Adrenal gland (tissue), 12 donors: ENCODE measurements around the gene UBAC2. TPM values are rescaled to one million over a fixed set of nuclear protein-coding genes. Genes with fewer than 3 reads are reported as not detected.

Source experiments
- DNase-seq, 7 donors: peaks; one replicate each; pipeline ENCODE4 v3.0.0-alpha.2; 2019 to 2020
- H3K27ac ChIP-seq, 5 donors: fragments of 200-600 bp; sonication (generic) in 4 of 5; 1 replicate in 3 of 5; 2 replicates in 2 of 5; pipeline versions ENCODE4 v1.5.1 to v1.8.0; 2016 to 2020; ENCODE audit warnings: mild to moderate bottlenecking in 1 of 5
- H3K27me3 ChIP-seq: fragments of 200-600 bp; 2 replicates; pipeline ENCODE4 v1.8.0; 2021
- H3K36me3 ChIP-seq, 2 donors: fragments of 200-600 bp; replicated peaks in 1 of 2; 1 replicate in 1 of 2; 2 replicates in 1 of 2; pipeline versions ENCODE4 v1.5.1 to v1.8.0; 2018 to 2022
- H3K4me1 ChIP-seq, 2 donors: fragments of 200-600 bp; replicated peaks in 1 of 2; 1 replicate in 1 of 2; 2 replicates in 1 of 2; pipeline versions ENCODE4 v1.5.1 to v1.8.0; 2018 to 2021
- H3K4me3 ChIP-seq, 4 donors: fragments of 200-600 bp; sonication (generic) in 3 of 4; one replicate each; pipeline ENCODE4 v1.5.1; 2016 to 2018
- H3K9me3 ChIP-seq, 3 donors: fragments of 200-600 bp; sonication (generic) in 1 of 3; replicated peaks in 1 of 3; 1 replicate in 2 of 3; 2 replicates in 1 of 3; pipeline versions ENCODE4 v1.5.1 to v1.8.0; 2016 to 2021
- POLR2A ChIP-seq, 2 donors: fragments of 450-650 bp; IDR thresholded peaks; one replicate each; pipeline ENCODE4 v1.6.1; 2017; ENCODE audit warnings: antibody characterized with exemption in 2 of 2, mild to moderate bottlenecking in 2 of 2, moderate library complexity in 1 of 2
- whole genome bisulfite sequencing, 4 donors: extraction: QIAGEN DNeasy Blood & Tissue Kit in 2 of 4; methylation state at CpG; one replicate each; pipeline versions ENCODE4 v1.1.5 to v1.1.7; 2013 to 2017; 5-methylcytosine and 5-hydroxymethylcytosine counted together
- intact Hi-C, 2 donors: fragments of 100-400 bp; cut with DNase I; formaldehyde crosslinking; loops; one replicate each; pipeline versions ENCODE4 v1.14.1 to v1.15.0; 2022 to 2023
- polyA plus RNA-seq, 3 donors: library from polyadenylated mRNA; stranded (reverse); fragments of 200-250 nt in 2 of 3; fragments of 350-450 nt in 1 of 3; fragmentation: Illumina TruSeq in 1 of 3; extraction: RNeasy Lipid Tissue Mini Kit (QIAGEN cat#74804) in 1 of 3; gene quantifications; one replicate each; pipeline ENCODE4 v1.2.3, GENCODE V29; 2013 to 2014
- total RNA-seq, 9 donors: library from RNA; depleted of rRNA in 4 of 9; stranded (reverse); fragments of >200 nt in 4 of 9; fragments of 120-200 nt in 1 of 9; fragmentation: NEBNext Ultra II Directional in 1 of 9; extraction: Animal tissue kit (Norgen Biotek cat#: 25700) in 1 of 9; gene quantifications; one replicate each; pipeline versions ENCODE4 v1.1.0 to v1.2.4, GENCODE V29; 2013 to 2023
- TF ChIP-seq, protein P1 (sequence below), 6 experiments: fragments of 450-650 bp in 4 of 6; fragments of 200-600 bp in 2 of 6; sonication (generic) in 1 of 6; IDR thresholded peaks; 1 replicate in 5 of 6; 2 replicates in 1 of 6; pipeline versions ENCODE4 v1.5.1 to v1.8.0; 2016 to 2021; ENCODE audit warnings: antibody characterized with exemption in 6 of 6, mild to moderate bottlenecking in 2 of 6, moderate library complexity in 1 of 6
- donor health status: healthy with polysubstance abuse.
- donor health status: Bipolar disorder and iron deficiency.
- donor health status: DM: yes; HTN: yes; CAD: no.
- donor health status: DM: no; HTN: no; CAD: no.
- donor health status: DM: no; HTN: no; CAD: no.
- donor health status: DM: yes; HTN: yes; CAD: no.

Gene UBAC2
- total and polyA plus RNA-seq, 12 donors = 46.3 to 67.8 (median 53.5) TPM

DNA sequence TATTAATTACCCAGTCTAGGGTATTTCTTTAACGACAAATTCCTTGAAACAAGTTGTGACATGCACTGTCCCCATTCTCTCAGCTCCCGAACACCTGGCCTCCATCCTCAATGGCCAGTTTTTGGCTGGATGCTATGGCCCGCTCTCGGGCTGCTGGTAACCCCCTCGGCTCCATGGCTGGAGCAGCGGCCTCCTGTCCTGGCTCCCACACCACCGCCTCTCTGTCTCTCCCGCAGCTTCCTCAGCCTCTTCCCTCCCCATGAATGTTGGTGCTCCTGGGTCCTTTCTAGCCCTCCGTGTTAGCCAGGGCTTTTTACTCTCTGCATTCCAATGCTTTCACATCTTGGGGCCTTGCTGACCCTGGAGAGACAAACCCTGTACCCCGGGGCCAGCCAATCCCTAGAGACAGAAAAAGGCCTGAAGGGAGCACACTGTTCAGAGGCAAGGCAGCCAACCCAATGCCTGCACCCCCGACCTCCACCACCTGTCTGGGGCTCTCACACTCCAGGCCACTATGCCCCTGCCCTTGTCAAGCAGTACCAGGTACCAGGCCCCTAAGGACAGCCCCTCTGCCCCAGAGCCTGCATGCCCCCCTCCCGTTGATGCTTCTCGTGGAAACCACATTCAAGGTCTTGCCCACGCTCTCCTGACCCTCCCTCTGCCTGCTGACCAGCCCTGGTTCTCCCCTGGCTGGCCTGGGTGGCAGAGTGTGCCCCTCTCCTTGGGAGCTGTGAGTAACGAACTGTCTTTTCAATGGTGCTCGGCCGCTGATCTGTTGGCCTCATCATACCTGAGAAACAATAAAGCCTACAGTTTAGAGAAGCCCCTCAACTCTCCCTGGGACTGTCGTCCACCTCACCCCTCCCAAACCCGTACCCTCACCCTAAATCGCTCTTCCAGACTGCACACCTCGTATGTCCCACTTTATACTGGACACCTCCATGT is 193.4 kb downstream of the UBAC2 start:
- TF ChIP-seq, protein P1, sequence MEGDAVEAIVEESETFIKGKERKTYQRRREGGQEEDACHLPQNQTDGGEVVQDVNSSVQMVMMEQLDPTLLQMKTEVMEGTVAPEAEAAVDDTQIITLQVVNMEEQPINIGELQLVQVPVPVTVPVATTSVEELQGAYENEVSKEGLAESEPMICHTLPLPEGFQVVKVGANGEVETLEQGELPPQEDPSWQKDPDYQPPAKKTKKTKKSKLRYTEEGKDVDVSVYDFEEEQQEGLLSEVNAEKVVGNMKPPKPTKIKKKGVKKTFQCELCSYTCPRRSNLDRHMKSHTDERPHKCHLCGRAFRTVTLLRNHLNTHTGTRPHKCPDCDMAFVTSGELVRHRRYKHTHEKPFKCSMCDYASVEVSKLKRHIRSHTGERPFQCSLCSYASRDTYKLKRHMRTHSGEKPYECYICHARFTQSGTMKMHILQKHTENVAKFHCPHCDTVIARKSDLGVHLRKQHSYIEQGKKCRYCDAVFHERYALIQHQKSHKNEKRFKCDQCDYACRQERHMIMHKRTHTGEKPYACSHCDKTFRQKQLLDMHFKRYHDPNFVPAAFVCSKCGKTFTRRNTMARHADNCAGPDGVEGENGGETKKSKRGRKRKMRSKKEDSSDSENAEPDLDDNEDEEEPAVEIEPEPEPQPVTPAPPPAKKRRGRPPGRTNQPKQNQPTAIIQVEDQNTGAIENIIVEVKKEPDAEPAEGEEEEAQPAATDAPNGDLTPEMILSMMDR (IDR thresholded peaks at IDR 0.05) = no peak
- no peak for TF ChIP-seq POLR2A (IDR thresholded peaks at IDR 0.05)
- Histone ChIP-seq H3K4me3 (no peak overlapping the region), H3K36me3 (no peaks in the 10 kb centered on the region), H3K27ac (no peak overlapping the region), H3K9me3 (no peaks in the 10 kb centered on the region), H3K4me1 (no peaks in the 10 kb centered on the region), H3K27me3 (no peaks in the 10 kb centered on the region)
- 90 to 92% (median 91%) methylated on average over 20 to 21 of the region's 21 CpGs for WGBS, 4 donors
- intact Hi-C loops = no loop called here
- no peak for DNase-seq

DNA sequence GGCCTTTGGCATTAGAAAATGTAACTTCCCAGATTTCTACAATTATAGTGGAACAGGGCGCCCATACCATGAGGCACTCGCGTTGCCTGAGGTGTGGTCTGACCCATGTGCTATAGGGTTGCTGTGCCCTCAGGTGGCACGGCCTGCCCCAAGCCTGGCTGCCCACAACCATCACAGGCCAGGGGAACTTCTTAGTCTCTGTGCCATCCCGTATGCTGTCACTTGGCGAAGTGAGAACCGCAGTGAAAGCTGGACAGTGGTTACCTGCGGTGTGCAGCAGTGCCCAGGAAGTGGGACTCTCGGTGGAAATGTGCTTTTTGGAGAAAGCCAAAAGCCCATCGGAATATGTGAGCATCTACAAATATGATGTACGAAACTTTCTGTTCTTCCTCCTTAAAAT is 194.8 kb downstream of the UBAC2 start:
- intact Hi-C loops = no loop called here
- 92 to 96% (median 96%) methylated on average over 10 to 11 of the region's 11 CpGs for WGBS, 4 donors
- H3K27me3 ChIP-seq = no peaks in the 10 kb centered on the region

DNA sequence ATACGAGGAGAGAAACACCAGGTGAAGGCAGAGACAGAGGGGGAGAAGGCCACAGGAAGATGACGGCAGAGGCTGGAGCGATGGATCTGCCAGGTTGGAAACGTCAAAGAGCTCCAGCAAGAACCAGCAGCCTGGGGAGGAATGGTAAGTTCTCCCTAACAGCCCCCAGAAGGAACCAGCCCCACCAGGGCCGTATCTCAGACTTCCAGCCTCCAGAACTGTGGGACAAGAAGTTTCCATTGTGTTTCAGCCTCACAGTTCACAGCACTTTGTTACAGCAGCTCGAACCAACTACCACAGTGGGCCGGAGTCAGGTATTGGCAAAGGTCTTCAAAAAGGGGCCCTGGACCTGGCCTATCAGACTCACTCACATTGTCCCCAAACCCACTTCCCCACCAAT is 195.8 kb downstream of the UBAC2 start:
- TF ChIP-seq POLR2A (IDR thresholded peaks at IDR 0.05) = no peak
- TF ChIP-seq, protein P1 (IDR thresholded peaks at IDR 0.05) = no peak
- Histone ChIP-seq H3K4me3 (no peak overlapping the region), H3K27me3 (no peaks in the 10 kb centered on the region), H3K4me1 (no peaks in the 10 kb centered on the region), H3K9me3 (no peaks in the 10 kb centered on the region), H3K27ac (no peak overlapping the region), H3K36me3 (no peaks in the 10 kb centered on the region)
- DNase-seq = no peak
- intact Hi-C loops = no loop called here
- WGBS, 4 donors = 91 to 96% (median 94%) methylated on average over 7 of the region's 7 CpGs

More for the DNA sequence above, 194.8 kb downstream of the UBAC2 start:
- Histone ChIP-seq H3K9me3 (no peaks in the 10 kb centered on the region), H3K4me1 (no peaks in the 10 kb centered on the region), H3K27ac (no peak overlapping the region), H3K36me3 (no peaks in the 10 kb centered on the region), H3K4me3 (no peak overlapping the region)
- no peak for DNase-seq
- TF ChIP-seq, protein P1 (IDR thresholded peaks at IDR 0.05) = no peak
- no peak for TF ChIP-seq POLR2A (IDR thresholded peaks at IDR 0.05)

DNA sequence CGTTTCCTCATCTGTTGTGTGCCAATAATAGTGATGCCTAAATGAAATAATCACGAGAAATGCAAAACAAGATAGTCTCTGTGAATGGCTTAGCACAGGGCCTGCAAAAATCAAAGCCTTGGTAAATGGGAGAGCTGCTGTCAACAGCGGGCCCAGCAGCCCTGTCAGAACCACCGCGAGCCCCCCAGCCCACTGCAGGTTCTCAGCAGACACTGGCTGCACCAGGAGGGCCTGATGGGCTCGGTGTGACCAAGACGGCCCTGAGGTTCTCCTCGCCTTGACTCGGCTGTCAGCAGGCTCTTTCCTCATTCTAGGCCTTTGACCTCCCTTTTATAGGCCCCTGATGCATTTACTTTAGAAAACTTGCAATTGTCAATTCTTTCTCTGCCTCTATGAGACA is 197.4 kb downstream of the UBAC2 start:
- DNase-seq = no peak
- WGBS, 4 donors = 88 to 97% (median 91%) methylated on average over 9 of the region's 9 CpGs

More for the DNA sequence above, 197.4 kb downstream of the UBAC2 start:
- no peak for TF ChIP-seq POLR2A (IDR thresholded peaks at IDR 0.05)
- TF ChIP-seq, protein P1 (IDR thresholded peaks at IDR 0.05) = no peak
- no peak overlapping the region for H3K27ac ChIP-seq
- no peaks in the 10 kb centered on the region for H3K4me1 ChIP-seq
- no peak overlapping the region for H3K4me3 ChIP-seq
- intact Hi-C loops = no loop called here
- no peaks in the 10 kb centered on the region for H3K27me3 ChIP-seq
- H3K36me3 ChIP-seq = no peaks in the 10 kb centered on the region
- no peaks in the 10 kb centered on the region for H3K9me3 ChIP-seq
